IMR-90 (cell line): ENCODE data around the gene GALC. TPM values are rescaled to one million over a fixed set of nuclear protein-coding genes. Genes with fewer than 3 reads are reported as not detected.

Source experiments
- ATAC-seq: fragments of 200-7000 bp; cut with Tn5 transposase; 2 replicates; pipeline ENCODE4 v1.9.1; 2020; ENCODE audit warnings: low read depth, mild to moderate bottlenecking, moderate library complexity
- BruUV-seq: library from RNA; stranded (reverse); fragments of 400-500 nt; replicated peaks from 2 replicates; lab custom pipeline; 2021; lab: Mats Ljungman, UMichigan
- CTCF ChIA-PET: fragments of 300-600 bp; formaldehyde crosslinking; extraction: SDS; loops from one replicate; lab custom pipeline; 2021; ENCODE audit warnings: antibody characterized with exemption; lab: Yijun Ruan, JAX
- POLR2A ChIA-PET: fragments of 300-600 bp; sonication (Branson Sonifier 250); formaldehyde crosslinking; loops from one replicate; lab custom pipeline; 2022; ENCODE audit warnings: antibody characterized with exemption; ENCODE audit not compliant: unreplicated experiment; lab: Charles Lee
- DNase-seq: peaks from one replicate; pipeline ENCODE4 v3.0.0; 2013
- H2AFZ ChIP-seq: replicated peaks from 2 replicates; pipeline ENCODE3; 2013; ENCODE audit warnings: low read length, mild to moderate bottlenecking; ENCODE audit not compliant: poor library complexity
- H2AK5ac ChIP-seq: 2 replicates; pipeline ENCODE4 v1.6.1; 2013; ENCODE audit warnings: low read depth, low read length, inconsistent platforms
- H2AK9ac ChIP-seq: replicated peaks from 2 replicates; pipeline ENCODE3; 2013; ENCODE audit warnings: mild to moderate bottlenecking, low read depth, low read length, moderate library complexity; ENCODE audit not compliant: poor library complexity
- H2BK120ac ChIP-seq: 2 replicates; pipeline ENCODE4 v1.6.1; 2013; ENCODE audit warnings: low read depth, low read length, inconsistent platforms
- H2BK15ac ChIP-seq: 3 replicates; pipeline ENCODE4 v1.6.1; 2013; ENCODE audit warnings: low read depth, low read length, inconsistent platforms
- H2BK20ac ChIP-seq: 2 replicates; pipeline ENCODE4 v1.6.1; 2013; ENCODE audit warnings: low read depth, mild to moderate bottlenecking, inconsistent platforms, low read length, moderate library complexity
- H2BK5ac ChIP-seq: 2 replicates; pipeline ENCODE4 v1.6.1; 2013; ENCODE audit warnings: mild to moderate bottlenecking, low read depth, low read length, inconsistent platforms; ENCODE audit not compliant: poor library complexity, severe bottlenecking
- H3K14ac ChIP-seq: replicated peaks from 2 replicates; pipeline ENCODE4 v1.6.1; 2013; ENCODE audit warnings: low read depth, low read length, inconsistent platforms
- H3K18ac ChIP-seq: 2 replicates; pipeline ENCODE4 v1.6.1; 2013; ENCODE audit warnings: low read depth, low read length, control low read depth
- H3K23ac ChIP-seq: 2 replicates; pipeline ENCODE4 v1.6.1; 2013; ENCODE audit warnings: low read depth, low read length, inconsistent platforms
- H3K27ac ChIP-seq: 2 replicates; pipeline ENCODE4 v1.5.1; 2013; ENCODE audit warnings: mild to moderate bottlenecking, control low read depth, low read length; ENCODE audit not compliant: insufficient read depth
- H3K27me3 ChIP-seq: 2 replicates; pipeline ENCODE4 v1.6.1; 2013; ENCODE audit warnings: low read length; ENCODE audit not compliant: control insufficient read depth, insufficient read depth
- H3K36me3 ChIP-seq: 2 replicates; pipeline ENCODE4 v1.6.1; 2013; ENCODE audit warnings: low read length, mixed read lengths; ENCODE audit not compliant: control insufficient read depth, insufficient read depth
- H3K4ac ChIP-seq: 2 replicates; pipeline ENCODE4 v1.6.1; 2013; ENCODE audit warnings: low read depth, low read length, inconsistent platforms
- H3K4me1 ChIP-seq: 2 replicates; pipeline ENCODE4 v1.6.1; 2013; ENCODE audit warnings: low read length, mixed read lengths; ENCODE audit not compliant: control insufficient read depth, insufficient read depth
- H3K4me2 ChIP-seq: 2 replicates; pipeline ENCODE4 v1.6.1; 2013; ENCODE audit warnings: low read depth, mild to moderate bottlenecking, control low read depth, low read length, moderate library complexity
- H3K4me3 ChIP-seq: 2 replicates; pipeline ENCODE4 v1.5.1; 2013; ENCODE audit warnings: low read depth, mild to moderate bottlenecking, control low read depth, low read length, moderate library complexity; ENCODE audit not compliant: insufficient read depth
- H3K56ac ChIP-seq: 2 replicates; pipeline ENCODE4 v1.6.1; 2013; ENCODE audit warnings: low read length, inconsistent platforms; ENCODE audit not compliant: insufficient read depth; ENCODE audit errors: extremely low read depth
- H3K79me1 ChIP-seq, 2 experiments: 2 replicates each; pipeline ENCODE4 v1.6.1; 2013; ENCODE audit warnings: low read length in 2 of 2, inconsistent platforms in 1 of 2, low read depth in 1 of 2
- H3K9ac ChIP-seq: 2 replicates; pipeline ENCODE4 v1.6.1; 2013; ENCODE audit warnings: low read depth, low read length, control low read depth
- H3K9me1 ChIP-seq: 2 replicates; pipeline ENCODE4 v1.6.1; 2013; ENCODE audit warnings: low read length, inconsistent platforms; ENCODE audit not compliant: insufficient read depth
- H3K9me3 ChIP-seq: 2 replicates; pipeline ENCODE4 v1.6.1; 2013; ENCODE audit warnings: low read length; ENCODE audit not compliant: control insufficient read depth, insufficient read depth
- H4K20me1 ChIP-seq: 2 replicates; pipeline ENCODE4 v1.6.1; 2013; ENCODE audit warnings: low read length, inconsistent platforms; ENCODE audit not compliant: insufficient read depth
- H4K5ac ChIP-seq: 2 replicates; pipeline ENCODE4 v1.6.1; 2013; ENCODE audit warnings: mild to moderate bottlenecking, low read depth, low read length, control low read depth
- H4K8ac ChIP-seq, 2 experiments: 2 replicates each; pipeline ENCODE4 v1.6.1; 2013; ENCODE audit warnings: low read depth in 2 of 2, low read length in 2 of 2, control low read depth in 1 of 2, inconsistent platforms in 1 of 2
- H4K91ac ChIP-seq: 2 replicates; pipeline ENCODE4 v1.6.1; 2013; ENCODE audit warnings: low read depth, low read length, inconsistent platforms; ENCODE audit not compliant: insufficient read depth
- CTCF ChIP-seq: conservative IDR thresholded peaks from 2 replicates; pipeline ENCODE4 v1.5.1; 2012; ENCODE audit warnings: mild to moderate bottlenecking, low read depth, low read length, improper control_type of control experiment
- MAFK ChIP-seq: IDR thresholded peaks from 2 replicates; pipeline ENCODE4 v1.6.1; 2012; ENCODE audit warnings: low read depth, low read length, improper control_type of control experiment
- WGBS, 2 experiments: methylation state at CpG; one replicate each; pipeline versions ENCODE4 v1.1.5 to v1.1.7; 2013; ENCODE audit warnings: missing lambda C conversion rate in 2 of 2; ENCODE audit not compliant: insufficient read length in 1 of 2; ENCODE audit errors: extremely low coverage in 2 of 2; 5-methylcytosine and 5-hydroxymethylcytosine counted together
- dilution Hi-C: fragments of 300-500 bp; cut with HindIII; formaldehyde crosslinking; loops from one replicate; pipeline ENCODE4 v1.14.3; 2018; ENCODE audit warnings: low sequenced_read_pairs; ENCODE audit not compliant: unreplicated experiment
- in situ Hi-C: fragments of 300-500 bp; cut with MboI; formaldehyde crosslinking; loops from 3 replicates; pipeline ENCODE4 v1.14.3; 2019; ENCODE audit warnings: low sequenced_read_pairs, inconsistent platforms, mixed read lengths
- intact Hi-C: fragments of 100-400 bp; cut with micrococcal nuclease; formaldehyde crosslinking; loops from 2 replicates; pipeline ENCODE4 v1.10.0; 2022
- microRNA-seq, 2 experiments: library from miRNA; stranded (forward) in 1 of 2; unstranded in 1 of 2; fragments of 10-50 nt in 1 of 2; fragments of <30 nt in 1 of 2; gene quantifications in 1 of 2; microRNA quantifications in 1 of 2; one replicate each; pipeline versions ENCODE3 to v1.1.0; 2013 to 2020; ENCODE audit not compliant: insufficient read depth in 1 of 2, insufficient read length in 1 of 2, unreplicated experiment in 1 of 2
- polyA plus RNA-seq, 3 experiments: library from polyadenylated mRNA; depleted of rRNA; stranded (reverse); fragments of >200 nt; gene quantifications; 2 replicates each; pipeline ENCODE4 v1.2.3, GENCODE V29; 2012; ENCODE audit warnings: low replicate concordance in 1 of 3
- small RNA-seq, 5 experiments: library from RNA; depleted of rRNA; stranded (forward); fragments of <200 nt; gene quantifications; one replicate each; pipeline ENCODE3, GENCODE V24; 2012
- total RNA-seq: library from RNA; depleted of rRNA; stranded (reverse); fragments of >200 nt; gene quantifications from 2 replicates; pipeline ENCODE4 v1.2.3, GENCODE V29; 2012; rRNA removed

The GALC gene
- total and polyA plus RNA-seq, 2 of the 4 experiments (the other 2 are of a cell fraction), result 6.3 to 7.9 TPM

GRCh38 chr14:87883750-87884149 is 109.2 kb downstream of the GALC start:
- Histone ChIP-seq H3K9me1 (no peaks in the 10 kb centered on the region), H3K18ac (no peak overlapping the region), H2AK5ac (no peak overlapping the region), H4K8ac (no peak overlapping the region), H2AFZ (no peak overlapping the region), H2BK5ac (no peak overlapping the region), H3K4me3 (no peak overlapping the region), H3K4ac (no peak overlapping the region), H2BK15ac (no peak overlapping the region), H2BK120ac (no peak overlapping the region), H3K14ac (no peak overlapping the region), H2AK9ac (no peak overlapping the region), H3K9ac (no peak overlapping the region), H3K9me3 (peaks cover 7% of the 10 kb centered on the region; the same call in 1 of the 2 replicates), H3K4me1 (no peaks in the 10 kb centered on the region), H3K56ac (no peak overlapping the region), H3K79me1 (no peaks in the 10 kb centered on the region), H4K91ac (no peak overlapping the region), H2BK20ac (no peak overlapping the region), H4K20me1 (no peaks in the 10 kb centered on the region), H4K5ac (no peak overlapping the region), H3K23ac (no peak overlapping the region), H3K36me3 (no peaks in the 10 kb centered on the region), H3K27me3 (no peaks in the 10 kb centered on the region), H3K27ac (no peak overlapping the region), H3K4me2 (no peak overlapping the region)
- ATAC-seq, result no peak
- in situ Hi-C loops (no loop called here), intact Hi-C loops (no loop called here), dilution Hi-C loops (no loop called here)
- BruUV-seq, result no TSS peak
- ChIA-PET CTCF (no interaction called here), POLR2A (no interaction called here)
- no CpG with 5 or more reads among the region's 1 CpG for WGBS, 2 experiments
- DNase-seq, result no peak
- TF ChIP-seq CTCF, result no peak
- 0 out of 2 replicates have a peak, but pooled peaks have one; percentile 8 for TF ChIP-seq MAFK

Small RNA genes within 50 kb of the gene (microRNA-seq; reads per million reads assigned to microRNA genes)
- not detected for gene RNU6-835P (ENCODE audit: insufficient read depth, insufficient read length)

Small RNA genes within 50 kb of the gene (small RNA-seq; reads per million reads assigned to genes)
- gene RNU6-835P, result 0 reads per million in 5 experiments

Other genes with a start within 250 kb of the GALC start
- gene GPR65, start 12.0 kb upstream of the GALC start, total RNA-seq, result 0.18 and 0.28 TPM in 2 replicates
- gene GPR65, start 12.0 kb upstream of the GALC start, polyA plus RNA-seq (2012; rRNA removed), result 0.05 TPM in 1 of 2 replicates, not detected in the other